ENCODE measurements around the gene GPR142.
"Not testable (repeated sequence)": the region's sequence is repeated elsewhere in the genome, so short reads cannot be mapped to it uniquely, and the experiment has no call there.

The GPR142 gene

GRCh38 chr17:74390680-74391653 lies 23.7 kb downstream of the GPR142 start:
- no peak for DNase-seq (ENCODE audit: low read depth in 1 of 2, low spot score in 1 of 2)

GRCh38 chr17:74391771-74392170 lies 24.5 kb downstream of the GPR142 start:
- no peak for DNase-seq (ENCODE audit: low read depth in 1 of 2, low spot score in 1 of 2)

- no peak for DNase-seq (ENCODE audit: low read depth in 1 of 2, low spot score in 1 of 2)
These were observed 25.5 kb downstream of the GPR142 start for GRCh38 chr17:74392848-74393247.

GRCh38 chr17:74393346-74393942 lies 26.1 kb downstream of the GPR142 start:
- DNase-seq (ENCODE audit: low read depth in 1 of 2, low spot score in 1 of 2), result no peak

GRCh38 chr17:74394275-74394950 lies 27.1 kb downstream of the GPR142 start:
- no peak for DNase-seq (ENCODE audit: low read depth in 1 of 2, low spot score in 1 of 2)

- no peak for DNase-seq (ENCODE audit: low read depth in 1 of 2, low spot score in 1 of 2)
These were observed 27.7 kb downstream of the GPR142 start for GRCh38 chr17:74394977-74395376.

- DNase-seq (ENCODE audit: low read depth in 1 of 2, low spot score in 1 of 2), result no peak
These were observed 29.3 kb downstream of the GPR142 start for GRCh38 chr17:74396567-74396966.

GRCh38 chr17:74402048-74402447 lies 34.7 kb downstream of the GPR142 start:
- no peak for DNase-seq (ENCODE audit: low read depth in 1 of 2, low spot score in 1 of 2)

DNA sequence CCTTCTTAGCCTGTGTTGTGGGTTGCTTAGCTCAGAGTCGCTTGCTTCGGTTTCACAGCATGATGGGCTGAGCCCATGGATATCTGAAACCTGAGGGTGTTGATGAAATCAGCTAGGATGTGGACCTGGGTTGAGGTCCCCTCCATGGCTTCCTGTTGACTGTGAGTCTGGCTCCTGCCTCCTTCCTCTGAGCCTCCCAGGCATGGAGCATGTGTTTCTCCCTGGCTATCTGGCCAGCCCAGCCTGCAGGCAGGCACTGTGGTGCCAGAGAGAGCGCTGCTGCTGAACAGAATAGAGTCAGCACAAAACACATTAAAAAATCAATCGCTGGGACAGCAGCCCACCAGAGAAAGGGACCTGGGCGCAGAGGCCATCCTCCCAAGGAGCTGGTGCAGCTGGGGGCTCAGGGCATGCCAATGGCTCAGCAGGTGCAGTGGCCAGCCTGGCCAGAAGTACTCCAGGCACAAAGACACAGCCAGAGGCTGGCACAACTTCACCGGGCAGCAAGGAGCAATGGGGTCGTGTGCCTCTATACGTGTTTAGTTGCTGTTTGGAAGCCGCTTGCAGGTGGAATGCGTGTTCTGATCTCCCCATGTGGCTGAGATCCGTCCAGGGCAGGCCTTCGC lies 36.3 kb downstream of the GPR142 start:
- DNase-seq (ENCODE audit: low read depth in 1 of 2, low spot score in 1 of 2), result no peak

DNA sequence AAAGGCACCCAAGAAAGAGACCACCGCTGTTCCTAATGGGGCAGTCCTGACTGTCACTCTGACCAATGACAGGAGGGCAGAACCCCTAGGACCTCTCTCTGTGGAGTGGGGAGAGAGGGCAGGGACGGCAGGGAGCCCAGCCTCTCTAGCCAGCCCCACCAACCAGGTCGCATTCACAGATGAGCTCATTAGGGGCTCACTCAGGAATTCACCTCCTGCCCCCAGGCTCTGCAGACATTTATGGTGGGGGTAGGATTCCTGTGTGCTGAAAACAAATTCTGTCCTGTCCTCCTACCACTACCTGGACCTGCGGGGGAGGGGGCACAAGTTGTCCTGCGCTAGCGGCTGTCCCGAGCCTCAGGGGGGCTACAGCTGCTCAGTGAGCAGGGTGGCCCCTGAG lies 36.9 kb downstream of the GPR142 start:
- no peak for DNase-seq (ENCODE audit: low read depth in 1 of 2, low spot score in 1 of 2)

DNA sequence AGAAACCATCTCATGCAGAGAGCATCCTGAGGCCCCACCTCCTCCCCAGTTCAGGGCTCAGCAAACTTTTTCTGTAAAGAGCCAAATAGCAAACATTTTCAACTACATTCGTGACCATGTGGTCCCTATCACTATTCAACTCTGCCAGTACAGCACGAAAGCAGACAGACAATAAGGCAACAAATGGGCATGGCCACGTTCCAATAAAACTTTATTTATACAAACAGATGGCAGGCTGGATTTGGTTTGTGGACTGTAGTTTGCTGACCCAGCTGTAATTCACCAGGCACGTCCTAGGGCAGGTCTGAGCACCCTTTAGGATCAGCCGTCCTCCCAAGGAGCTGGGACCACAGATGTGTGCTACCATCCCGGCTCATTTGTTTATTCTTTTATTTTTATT lies 37.5 kb downstream of the GPR142 start:
- DNase-seq (ENCODE audit: low read depth in 1 of 2, low spot score in 1 of 2), result no peak

DNA sequence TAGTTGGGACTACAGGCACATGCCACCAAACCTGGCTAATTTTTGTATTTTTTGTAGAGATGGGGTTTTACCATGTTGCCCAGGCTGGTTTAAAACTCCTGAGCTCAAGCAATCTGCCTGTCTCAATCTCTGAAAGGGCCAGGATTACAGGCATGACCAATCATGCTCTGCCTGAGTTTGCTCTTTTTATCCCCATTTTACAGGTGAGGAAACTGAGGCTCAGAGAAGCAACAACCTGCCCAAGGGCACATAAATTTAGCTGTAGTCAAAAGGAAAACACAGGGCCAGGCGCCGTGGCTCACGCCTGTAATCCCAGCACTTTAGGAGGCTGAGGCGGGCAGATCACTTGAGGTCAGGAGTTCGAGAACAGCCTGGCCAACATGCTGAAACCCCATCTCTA lies 38.0 kb downstream of the GPR142 start:
- DNase-seq (ENCODE audit: low read depth in 1 of 2, low spot score in 1 of 2), result not testable (repeated sequence)

DNA sequence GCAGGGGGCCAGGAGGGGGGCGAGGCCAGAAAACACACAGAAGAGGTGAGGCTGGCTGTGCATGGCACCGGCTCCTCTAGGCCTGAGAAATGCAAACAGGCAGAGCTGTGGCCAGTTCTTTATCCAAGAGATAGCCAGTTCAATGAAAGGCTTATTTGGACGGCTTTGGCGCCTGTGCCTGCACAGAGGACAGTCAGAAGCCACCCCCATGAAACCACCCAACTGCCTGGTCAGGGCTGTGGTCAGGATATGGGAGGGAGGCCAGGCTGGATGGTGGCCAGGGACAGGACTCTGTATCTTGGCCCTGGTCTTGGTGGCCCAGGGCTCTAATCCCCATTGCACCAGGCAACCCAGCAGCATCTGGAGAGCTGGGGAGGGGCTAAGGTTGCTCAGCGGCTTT lies 40.1 kb downstream of the GPR142 start:
- DNase-seq (ENCODE audit: low read depth in 1 of 2, low spot score in 1 of 2), result no peak

DNA sequence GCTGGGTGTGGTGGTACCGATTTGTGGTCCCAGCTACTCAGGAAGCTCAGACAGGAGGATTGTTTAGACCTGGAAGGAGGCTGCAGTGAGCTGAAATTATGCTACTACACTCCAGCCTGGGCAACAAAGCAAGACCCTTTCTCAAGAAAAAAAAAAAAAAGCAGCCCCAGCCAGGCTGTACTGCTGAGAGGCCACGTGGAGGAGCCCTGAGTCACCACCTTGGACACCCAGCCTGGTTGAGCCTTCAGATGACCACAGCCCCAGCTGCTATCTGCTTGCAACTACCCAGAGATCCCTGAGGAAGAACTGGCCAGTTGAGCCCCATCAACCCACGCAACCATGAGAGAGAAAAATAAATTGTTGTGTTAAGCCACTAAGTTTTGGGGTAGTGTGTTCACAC lies 41.0 kb downstream of the GPR142 start:
- DNase-seq (ENCODE audit: low read depth in 1 of 2, low spot score in 1 of 2), result no peak

DNA sequence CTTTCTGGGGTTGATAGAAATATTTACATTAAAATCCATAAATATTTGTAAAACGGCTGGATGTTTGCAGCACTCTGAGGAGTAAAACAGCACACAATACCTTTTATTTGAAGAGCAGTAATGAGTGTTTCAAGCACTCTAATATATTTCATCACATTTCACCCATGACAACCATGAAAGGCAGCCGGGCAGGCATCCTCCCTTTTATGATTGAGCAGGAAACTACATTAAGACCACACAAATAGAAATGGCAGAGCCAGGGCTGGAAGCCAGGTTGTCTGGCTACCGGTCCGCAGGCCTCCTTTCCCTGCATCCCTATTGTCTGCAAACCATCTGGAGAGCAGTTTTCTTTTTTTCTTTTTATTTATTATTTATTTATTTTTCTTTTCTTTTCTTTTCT lies 41.5 kb downstream of the GPR142 start:
- no peak for DNase-seq (ENCODE audit: low read depth in 1 of 2, low spot score in 1 of 2)

GRCh38 chr17:74410001-74410443 lies 42.7 kb downstream of the GPR142 start:
- DNase-seq (ENCODE audit: low read depth in 1 of 2, low spot score in 1 of 2), result no peak

DNA sequence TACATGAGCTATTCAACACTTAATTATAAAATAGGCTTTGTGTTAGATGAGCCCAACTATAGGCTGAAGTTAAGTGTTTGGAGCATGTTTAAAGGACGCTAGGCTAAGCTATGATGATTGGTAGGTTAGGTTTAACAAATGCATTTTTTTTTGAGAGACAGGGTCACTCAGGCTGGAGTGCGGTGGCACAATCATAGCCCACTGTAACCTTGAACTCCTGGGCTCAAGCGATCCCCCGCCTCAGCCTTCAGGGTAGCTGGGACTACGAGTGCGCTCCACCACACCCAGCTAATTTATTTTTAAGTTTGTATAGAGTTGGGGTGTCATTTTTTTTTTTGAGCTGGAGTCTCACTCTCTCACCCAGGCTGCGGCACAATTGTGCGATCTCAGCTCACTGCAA lies 45.3 kb downstream of the GPR142 start:
- DNase-seq (ENCODE audit: low read depth in 1 of 2, low spot score in 1 of 2), result no peak

DNA sequence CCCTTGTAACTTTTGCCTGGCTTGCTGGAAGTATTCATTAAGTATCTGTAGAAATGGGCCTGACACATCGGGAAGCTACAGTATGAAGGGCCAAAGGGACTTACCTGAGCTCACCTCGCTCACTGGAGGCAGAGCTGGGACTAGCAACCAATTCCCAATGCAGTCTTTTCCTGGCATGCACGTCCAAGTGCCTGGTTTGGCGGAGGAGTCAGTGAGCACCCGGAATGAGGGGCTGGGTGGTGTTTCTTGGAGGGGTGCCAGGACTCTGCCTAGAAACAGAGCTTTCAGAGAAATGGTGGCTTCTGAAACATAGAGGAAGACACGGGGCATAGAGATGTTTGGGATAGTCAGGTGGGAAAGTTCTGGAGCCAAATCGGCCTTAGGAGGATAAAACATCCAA lies 46.2 kb downstream of the GPR142 start:
- DNase-seq (ENCODE audit: low read depth in 1 of 2, low spot score in 1 of 2), result no peak

GRCh38 chr17:74414510-74414909 lies 47.2 kb downstream of the GPR142 start:
- no peak for DNase-seq (ENCODE audit: low read depth in 1 of 2, low spot score in 1 of 2)

DNA sequence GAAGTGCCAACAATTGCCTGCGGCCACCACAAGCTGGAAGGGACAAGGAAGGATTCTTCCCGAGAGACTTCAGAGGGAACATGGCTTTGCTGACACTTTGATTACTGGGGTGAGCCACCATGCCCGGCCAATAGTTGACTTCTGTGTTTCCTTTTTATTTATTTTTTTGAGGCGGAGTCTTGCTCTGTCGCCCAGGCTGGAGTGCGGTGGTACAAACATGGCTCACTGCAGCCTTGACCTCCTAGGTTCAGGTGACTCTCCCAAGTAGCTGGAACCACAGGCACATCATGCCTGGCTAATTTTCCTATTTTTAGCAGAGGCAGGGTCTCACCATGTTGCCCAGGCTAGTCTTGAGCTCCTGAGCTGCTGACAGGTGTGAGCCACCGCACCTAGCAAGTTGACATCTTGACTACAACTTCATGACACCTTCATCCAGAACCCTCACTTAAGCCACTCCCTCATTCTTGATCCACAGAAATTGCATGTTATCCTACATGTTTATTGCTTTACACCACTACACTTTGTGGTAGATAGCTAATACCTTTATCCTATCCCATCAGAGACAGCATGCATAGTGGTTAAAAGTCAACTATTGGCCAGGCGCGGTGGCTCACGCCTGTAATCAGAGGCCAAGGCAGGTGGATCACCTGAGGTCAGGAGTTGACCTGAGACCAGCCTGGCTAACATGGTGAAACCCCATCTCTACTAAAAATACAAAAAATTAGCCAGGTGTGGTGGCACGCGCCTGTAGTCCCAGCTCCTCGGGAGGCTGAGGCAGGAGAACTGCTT lies 48.5 kb downstream of the GPR142 start:
- no peak for DNase-seq (ENCODE audit: low read depth in 1 of 2, low spot score in 1 of 2)
